Cardiac fibroblast (primary cell): ENCODE measurements around the gene PPM1H.
A peak's percentile ranks its signal among the peaks of the same experiment; 100 is the strongest.

Source experiments
- DNase-seq, 2 donors: peaks; one replicate each; pipeline versions ENCODE4 v3.0.0 to v3.0.0-alpha.2; 2010; ENCODE audit warnings: low read depth in 2 of 2
- H3K4me3 ChIP-seq, 2 donors: replicated peaks in 1 of 2; 1 replicate in 1 of 2; 2 replicates in 1 of 2; pipeline ENCODE4 v1.5.1; 2011; ENCODE audit warnings: low read depth in 2 of 2, low read length in 2 of 2, mild to moderate bottlenecking in 2 of 2, moderate library complexity in 1 of 2
- CTCF ChIP-seq: IDR thresholded peaks from one replicate; pipeline ENCODE4 v1.5.1; 2011; ENCODE audit warnings: low read depth, mild to moderate bottlenecking, low read length, inconsistent platforms

Gene PPM1H

GRCh38 chr12:62769076-62769619 is 165.8 kb downstream of the PPM1H start:
- no peak overlapping the region for H3K4me3 ChIP-seq
- no peak for DNase-seq
- no peak for TF ChIP-seq CTCF

- no peak for DNase-seq
- TF ChIP-seq CTCF = no peak
- H3K4me3 ChIP-seq = no peak overlapping the region
These were observed 167.0 kb downstream of the PPM1H start for GRCh38 chr12:62767946-62768345.

- TF ChIP-seq CTCF = no peak
- DNase-seq = peak; percentile 60 to 62
- no peak overlapping the region for H3K4me3 ChIP-seq
These were observed 167.5 kb downstream of the PPM1H start for GRCh38 chr12:62767496-62767895.

GRCh38 chr12:62766496-62766895 is 168.5 kb downstream of the PPM1H start:
- H3K4me3 ChIP-seq = no peak overlapping the region
- DNase-seq = no peak
- TF ChIP-seq CTCF = no peak

- DNase-seq = no peak
- no peak for TF ChIP-seq CTCF
- H3K4me3 ChIP-seq = no peak overlapping the region
These were observed 170.9 kb downstream of the PPM1H start for GRCh38 chr12:62763861-62764645.

GRCh38 chr12:62763312-62763711 is 171.6 kb downstream of the PPM1H start:
- no peak overlapping the region for H3K4me3 ChIP-seq
- no peak for TF ChIP-seq CTCF
- no peak for DNase-seq
